Heart left ventricle (tissue), 13 donors: ENCODE measurements around the gene LIPG.

Experiments
- CTCF ChIP-seq, 12 donors: fragments of 200-600 bp; sonication (generic) in 4 of 12; IDR thresholded peaks; one replicate each; pipeline versions ENCODE4 v1.5.0 to v1.8.0; 2018 to 2022; ENCODE audit warnings: antibody characterized with exemption in 12 of 12, mild to moderate bottlenecking in 5 of 12
- POLR2A ChIP-seq, 2 donors: fragments of 450-650 bp; IDR thresholded peaks; one replicate each; pipeline ENCODE4 v1.6.1; 2017; ENCODE audit warnings: antibody characterized with exemption in 2 of 2, mild to moderate bottlenecking in 2 of 2, moderate library complexity in 2 of 2
- donor health status: ischemic (EF 13 %, LVEDD 7.1; RV severe dilation, severe dysfunction).
- donor health status: DM: no; HTN: yes; CAD: no.
- donor health status: DM: no; HTN: no; CAD: no.
- donor health status: ischemic (EF 25% LVEDD 6.9; RV normal size, moderate dysfunction).
- donor health status: ischemic (EF 25% LVEDD 5.7; RV mildly dilated, moderate dysfunction).
- donor health status: ischemic (EF 35%, LVEDD 5.7; RV mildly dilated, moderate dysfunction).
- donor health status: nonischemic (EF 11% LVEDD 7.7; RV severe dilation, severe dysfunction).
- donor health status: DM: yes; HTN: yes; CAD: no.
- donor health status: PGD.
- donor health status: ischemic (EF 29% LVEDD 5.4; RV normal size, mild dysfunction).
- donor health status: nonischemic (EF 23%, LVEDD 6.1; RV moderate dilation, normal function).

- TF ChIP-seq CTCF (IDR thresholded peaks at IDR 0.05) (peak in 5 of 12 donors; percentile 8 to 30 (median 15)), POLR2A (IDR thresholded peaks at IDR 0.05) (no peak)
Measured at GRCh38 chr18:49628881-49629795, 67.3 kb downstream of the LIPG start.
